NCI-H2196 treated with DMSO at 0.1 percent for 48 hours (cell line): Measurements from ENCODE around the gene SIN3B.

Experiments used
- DNase-seq: peaks from one replicate; lab custom pipeline; 2025; ENCODE audit not compliant: unreplicated experiment; lab: John Stamatoyannopoulos, UW

The SIN3B gene

GRCh38 chr19:16889366-16889882 lies 60.2 kb downstream of the SIN3B start:
- no peak for DNase-seq

DNA sequence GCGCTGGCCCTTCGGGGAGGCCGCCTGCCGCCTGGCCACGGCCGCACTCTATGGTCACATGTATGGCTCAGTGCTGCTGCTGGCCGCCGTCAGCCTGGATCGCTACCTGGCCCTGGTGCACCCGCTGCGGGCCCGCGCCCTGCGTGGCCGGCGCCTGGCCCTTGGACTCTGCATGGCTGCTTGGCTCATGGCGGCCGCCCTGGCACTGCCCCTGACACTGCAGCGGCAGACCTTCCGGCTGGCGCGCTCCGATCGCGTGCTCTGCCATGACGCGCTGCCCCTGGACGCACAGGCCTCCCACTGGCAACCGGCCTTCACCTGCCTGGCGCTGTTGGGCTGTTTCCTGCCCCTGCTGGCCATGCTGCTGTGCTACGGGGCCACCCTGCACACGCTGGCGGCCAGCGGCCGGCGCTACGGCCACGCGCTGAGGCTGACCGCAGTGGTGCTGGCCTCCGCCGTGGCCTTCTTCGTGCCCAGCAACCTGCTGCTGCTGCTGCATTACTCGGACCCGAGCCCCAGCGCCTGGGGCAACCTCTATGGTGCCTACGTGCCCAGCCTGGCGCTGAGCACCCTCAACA lies 60.8 kb downstream of the SIN3B start:
- no peak for DNase-seq

DNA sequence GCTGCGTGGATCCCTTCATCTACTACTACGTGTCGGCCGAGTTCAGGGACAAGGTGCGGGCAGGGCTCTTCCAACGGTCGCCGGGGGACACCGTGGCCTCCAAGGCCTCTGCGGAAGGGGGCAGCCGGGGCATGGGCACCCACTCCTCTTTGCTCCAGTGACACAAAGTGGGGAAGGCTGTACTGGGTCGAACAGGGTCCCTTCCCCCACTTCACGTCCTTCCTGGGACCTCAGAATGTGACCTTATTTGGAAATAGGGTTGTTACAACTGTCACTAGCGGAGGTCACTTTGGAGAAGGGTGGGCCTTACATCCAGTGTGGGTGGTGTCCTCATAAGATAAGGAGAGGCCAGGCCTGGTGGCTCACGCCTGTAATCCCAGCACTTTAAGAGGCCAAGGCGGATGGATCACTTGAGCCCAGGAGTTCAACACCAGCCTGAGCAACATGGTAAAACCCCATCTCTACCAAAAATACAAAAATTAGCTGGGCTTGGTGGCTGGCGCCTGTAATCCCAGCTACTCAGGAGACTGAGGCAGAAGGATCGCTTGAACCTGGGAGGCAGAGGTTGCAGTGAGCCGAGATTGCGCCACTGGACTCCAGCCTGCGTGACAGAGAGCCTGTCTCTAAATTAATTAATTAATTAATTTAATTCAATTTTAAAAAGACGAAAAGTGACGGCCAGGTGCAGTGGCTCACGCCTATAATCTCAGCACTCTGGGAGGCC lies 61.4 kb downstream of the SIN3B start:
- DNase-seq, result no peak

DNA sequence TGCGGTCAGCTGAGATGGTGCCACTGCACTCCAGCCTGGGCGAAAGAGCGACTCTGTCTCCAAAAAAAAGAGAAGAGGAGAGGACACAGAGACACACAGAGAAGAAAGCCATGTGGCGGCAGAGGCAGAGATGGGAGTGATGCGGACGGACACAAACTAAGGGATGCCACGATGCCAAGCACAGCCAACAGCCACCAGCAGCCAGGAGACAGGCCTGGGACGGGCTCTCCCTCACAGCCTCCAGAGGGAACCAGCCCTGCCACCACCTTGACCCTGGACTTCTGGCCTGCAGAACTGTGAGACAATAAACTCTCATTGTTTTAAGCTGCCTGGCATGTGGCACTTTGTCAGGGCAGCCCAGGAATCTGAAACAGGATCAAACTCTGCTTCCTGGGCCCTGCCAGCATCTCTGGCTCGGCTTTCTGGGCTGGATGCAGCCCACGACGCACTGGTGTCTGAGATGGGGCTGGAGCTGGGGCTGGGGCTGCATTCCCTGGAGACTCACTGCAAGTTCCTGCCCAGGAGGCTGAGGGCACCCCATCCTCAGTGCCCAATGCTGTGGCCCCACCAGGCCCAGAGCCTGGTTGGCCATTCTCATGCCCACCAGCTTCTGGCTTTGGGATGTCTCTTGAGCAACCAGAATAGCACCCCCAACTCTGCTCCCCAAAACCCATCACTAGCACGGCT lies 62.6 kb downstream of the SIN3B start:
- no peak for DNase-seq

DNA sequence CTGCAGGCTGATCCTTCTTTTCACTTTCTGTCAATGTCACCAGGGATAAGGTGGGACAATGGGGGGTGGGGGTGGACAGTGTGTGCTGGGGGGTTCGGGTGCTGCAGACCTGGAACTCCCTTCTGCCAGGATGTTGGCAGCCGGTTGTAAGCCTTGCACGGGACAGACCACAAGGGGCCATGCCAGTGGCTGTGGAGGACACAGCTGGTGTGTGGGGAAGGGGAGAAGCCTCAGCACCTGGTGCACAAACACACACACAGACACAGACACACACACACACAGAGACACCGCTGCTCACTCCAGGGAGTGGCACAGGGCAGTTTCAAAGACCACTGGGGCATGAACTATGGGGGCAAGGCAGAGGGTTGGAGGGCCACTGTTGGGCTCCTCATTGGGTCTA lies 63.2 kb downstream of the SIN3B start:
- DNase-seq, result no peak

GRCh38 chr19:16892868-16893685 lies 63.9 kb downstream of the SIN3B start:
- no peak for DNase-seq

DNA sequence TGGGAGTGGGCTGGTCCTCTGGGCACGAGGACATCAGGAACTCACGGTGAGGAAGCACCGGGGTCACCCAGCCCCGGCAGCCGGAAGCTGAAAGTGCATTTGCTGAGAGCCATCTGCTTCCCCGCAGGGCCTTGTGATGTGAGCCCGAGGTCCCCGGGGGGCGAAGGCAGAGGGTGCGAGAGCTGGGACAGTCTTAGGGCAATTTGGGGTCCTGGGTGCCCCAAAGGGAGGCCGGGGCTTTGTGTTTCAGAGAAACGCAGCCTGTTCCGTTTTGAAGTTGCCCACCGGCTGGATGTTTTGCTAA lies 64.4 kb downstream of the SIN3B start:
- no peak for DNase-seq

- DNase-seq, result no peak
Measured at GRCh38 chr19:16894080-16894479, 64.9 kb downstream of the SIN3B start.

- DNase-seq, result no peak
Measured at GRCh38 chr19:16895467-16896145, 66.4 kb downstream of the SIN3B start.

- no peak for DNase-seq
Measured at GRCh38 chr19:16896146-16897028, 67.2 kb downstream of the SIN3B start.

GRCh38 chr19:16897029-16897855 lies 68.0 kb downstream of the SIN3B start:
- peak; percentile 73 for DNase-seq

DNA sequence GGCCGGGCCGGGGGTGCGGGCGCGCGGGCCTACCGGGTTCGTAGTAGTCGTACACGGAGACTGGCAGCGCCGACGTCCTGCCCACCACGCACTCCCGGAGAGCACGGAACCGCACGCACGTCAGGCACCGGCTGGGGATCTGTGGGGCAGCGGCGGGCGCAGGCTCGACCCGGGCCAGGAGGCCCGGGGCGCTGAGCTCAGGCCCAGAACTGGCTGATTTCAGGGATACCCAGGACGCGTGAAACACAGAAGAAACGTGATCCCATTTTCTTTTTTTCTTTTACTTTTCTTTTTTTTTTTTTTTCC lies 68.6 kb downstream of the SIN3B start:
- no peak for DNase-seq

DNA sequence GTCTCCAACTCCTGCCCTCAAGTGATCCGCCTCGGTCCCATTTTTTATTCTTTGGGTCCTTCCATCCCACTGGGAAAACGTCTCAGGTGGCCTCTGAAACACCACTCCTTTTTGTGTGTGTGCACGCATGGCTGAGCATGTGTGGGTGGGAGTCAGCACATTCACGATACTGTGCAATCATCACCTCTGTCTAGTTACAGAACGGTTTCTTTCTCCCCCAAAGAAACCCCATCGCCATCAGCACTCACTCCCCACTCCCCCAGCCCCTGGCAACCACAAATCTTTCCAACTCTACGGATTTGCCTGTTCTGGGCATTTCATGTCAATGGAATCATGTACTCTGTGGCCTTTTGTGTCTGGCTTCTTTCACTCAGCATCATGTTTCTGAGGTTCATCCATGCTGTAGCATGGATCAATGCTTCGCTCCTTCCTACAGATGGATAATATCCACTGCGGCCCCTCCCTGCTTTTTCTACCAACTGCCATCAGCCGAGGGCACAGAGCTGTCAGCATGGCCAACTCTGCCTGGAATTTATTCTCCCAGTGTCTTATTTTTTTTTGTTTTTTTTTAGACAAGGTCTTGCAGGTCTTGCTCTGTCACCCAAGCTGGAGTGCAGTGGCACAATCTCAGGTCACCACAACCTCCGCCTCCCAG lies 69.3 kb downstream of the SIN3B start:
- no peak for DNase-seq

DNA sequence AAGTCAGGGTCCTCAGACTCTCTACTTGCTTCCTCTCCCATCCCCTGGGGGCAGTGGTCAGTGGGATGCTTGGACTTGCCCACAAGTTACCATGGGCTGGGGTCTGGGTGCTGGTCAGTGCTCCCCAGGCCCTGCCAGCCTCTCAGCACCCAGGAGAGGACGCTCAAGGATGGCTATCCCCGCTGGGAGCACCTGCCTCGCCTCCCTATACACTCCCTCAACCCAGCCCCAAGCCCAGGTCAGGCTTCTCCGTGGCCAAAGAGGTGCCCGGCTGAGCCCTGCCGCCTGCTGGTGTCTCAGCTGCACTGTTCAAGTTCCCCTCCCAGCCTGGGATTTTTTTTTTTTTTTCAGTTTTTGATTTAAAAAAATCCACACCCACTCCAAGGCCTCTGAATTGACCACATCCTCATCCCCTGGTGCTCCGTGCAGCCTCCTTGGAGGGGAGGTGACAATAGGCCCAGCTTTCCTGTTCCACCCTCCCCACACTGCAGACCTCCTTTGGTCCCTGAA lies 70.4 kb downstream of the SIN3B start:
- no peak for DNase-seq

DNA sequence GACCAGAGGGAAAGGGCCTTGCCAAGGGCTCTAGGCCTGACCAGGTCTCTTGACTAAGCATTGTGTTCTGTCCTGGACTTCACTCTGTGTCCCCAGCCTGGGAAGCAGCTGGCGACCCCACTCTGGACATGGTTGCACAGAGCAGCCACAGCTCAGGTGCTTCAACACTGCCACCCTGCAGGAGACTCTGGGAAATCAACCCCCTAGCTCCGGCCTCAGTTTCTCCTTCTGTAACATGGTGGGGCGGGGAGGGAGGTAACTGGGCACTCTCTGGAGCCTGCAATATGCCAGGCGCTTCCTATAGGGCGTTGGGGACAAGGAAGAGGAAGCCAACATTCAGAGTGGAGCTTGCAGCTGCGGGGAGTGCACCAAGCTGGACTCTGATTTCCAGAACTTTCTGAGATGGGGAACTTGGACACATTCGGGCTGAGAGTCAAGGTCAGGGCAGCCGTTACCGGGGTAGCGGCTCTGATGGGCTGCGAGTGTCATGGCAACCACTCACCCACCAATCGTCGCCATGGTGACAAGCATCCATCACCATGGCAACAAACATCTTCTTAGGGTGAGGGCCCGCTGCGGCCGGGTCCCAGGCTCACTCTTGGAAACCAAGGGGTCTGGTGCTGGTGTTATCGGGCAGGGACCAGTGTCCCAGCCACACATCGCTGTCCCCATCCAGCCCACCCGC lies 72.4 kb downstream of the SIN3B start:
- DNase-seq, result no peak

DNA sequence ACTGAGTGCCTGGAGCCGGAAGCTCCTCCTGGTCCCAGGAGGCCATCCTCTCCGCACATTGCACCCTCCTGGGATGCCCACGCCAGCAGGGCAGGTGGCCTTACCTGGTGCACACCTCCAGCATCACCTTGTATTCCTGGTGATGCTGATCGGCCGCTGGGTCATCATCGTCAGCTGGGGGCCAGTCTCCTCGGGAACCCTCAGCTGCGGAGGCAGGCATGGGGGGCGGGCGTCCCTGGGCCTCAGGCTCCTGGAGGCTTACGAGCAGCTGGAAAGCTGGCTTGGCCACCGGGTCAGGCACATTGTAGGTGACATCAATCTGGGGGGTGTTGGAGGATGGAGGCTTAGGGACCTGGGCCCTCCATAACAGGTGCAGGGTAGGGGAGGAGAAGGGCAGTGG lies 73.3 kb downstream of the SIN3B start:
- no peak for DNase-seq

GRCh38 chr19:16903347-16903746 lies 74.1 kb downstream of the SIN3B start:
- no peak for DNase-seq

- DNase-seq, result no peak
Measured at GRCh38 chr19:16904599-16904998, 75.4 kb downstream of the SIN3B start.
